Naive thymus-derived CD4-positive, alpha-beta T cell (primary cell): ENCODE data around the gene MRTFA. TPM values are rescaled to one million over a fixed set of nuclear protein-coding genes. Genes with fewer than 3 reads are reported as not detected.

Experiments
- ATAC-seq: fragments of 150-1000 bp; cut with Tn5 transposase; 2 replicates; pipeline ENCODE4 v1.10.0; 2021; ENCODE audit warnings: mild to moderate bottlenecking, moderate library complexity
- CTCF ChIA-PET: fragments of 350-600 bp; sonication (Branson Sonifier 250); formaldehyde crosslinking; loops from one replicate; lab custom pipeline; 2021; ENCODE audit warnings: antibody characterized with exemption; lab: Charles Lee
- POLR2A ChIA-PET: fragments of 350-600 bp; sonication (Branson Sonifier 250); formaldehyde crosslinking; loops from one replicate; lab custom pipeline; 2021; ENCODE audit warnings: antibody characterized with exemption, inconsistent platforms; lab: Charles Lee
- DNase-seq, 9 donors: peaks; one replicate each; pipeline versions ENCODE4 v3.0.0 to v3.0.0-alpha.2; 2020 to 2022; ENCODE audit warnings: mixed read lengths in 1 of 9
- H3K27ac ChIP-seq: one replicate; pipeline ENCODE4 v1.7.0; 2013; ENCODE audit warnings: mild to moderate bottlenecking, low read depth, low read length, moderate library complexity
- H3K27me3 ChIP-seq, 2 donors: one replicate each; pipeline ENCODE4 v1.7.0; 2013; ENCODE audit warnings: low read length in 2 of 2, mild to moderate bottlenecking in 2 of 2, moderate library complexity in 2 of 2; ENCODE audit not compliant: control insufficient read depth in 2 of 2, insufficient read depth in 2 of 2
- H3K36me3 ChIP-seq, 3 experiments: 1 replicate in 2 of 3; 2 replicates in 1 of 3; pipeline ENCODE4 v1.7.0; 2013; ENCODE audit warnings: low read length in 3 of 3, mild to moderate bottlenecking in 3 of 3, moderate library complexity in 1 of 3; ENCODE audit not compliant: insufficient read depth in 3 of 3, control insufficient read depth in 2 of 3
- H3K4me1 ChIP-seq, 2 donors: one replicate each; pipeline ENCODE4 v1.7.0; 2013; ENCODE audit warnings: low read length in 2 of 2, mild to moderate bottlenecking in 2 of 2, moderate library complexity in 1 of 2; ENCODE audit not compliant: control insufficient read depth in 2 of 2, insufficient read depth in 2 of 2
- H3K4me3 ChIP-seq: 2 replicates; pipeline ENCODE4 v1.7.0; 2013; ENCODE audit warnings: mild to moderate bottlenecking, low read length
- H3K9me3 ChIP-seq, 3 experiments: 1 replicate in 2 of 3; 2 replicates in 1 of 3; pipeline ENCODE4 v1.7.0; 2013; ENCODE audit warnings: low read length in 3 of 3; ENCODE audit not compliant: control insufficient read depth in 2 of 3
- H3K27ac Mint-ChIP-seq, 9 donors: one replicate each; pipeline ENCODE4 v1.8.0; 2020 to 2022; ENCODE audit warnings: mixed read lengths in 9 of 9, mild to moderate bottlenecking in 8 of 9, moderate library complexity in 5 of 9, inconsistent platforms in 2 of 9
- H3K27me3 Mint-ChIP-seq, 5 donors: one replicate each; pipeline ENCODE4 v1.8.0; 2021 to 2022; ENCODE audit warnings: mixed read lengths in 5 of 5, mild to moderate bottlenecking in 1 of 5
- H3K36me3 Mint-ChIP-seq, 5 donors: one replicate each; pipeline ENCODE4 v1.8.0; 2020 to 2022; ENCODE audit warnings: mixed read lengths in 5 of 5, mild to moderate bottlenecking in 3 of 5, inconsistent platforms in 1 of 5
- H3K4me1 Mint-ChIP-seq, 7 donors: one replicate each; pipeline ENCODE4 v1.8.0; 2020 to 2022; ENCODE audit warnings: mixed read lengths in 7 of 7, mild to moderate bottlenecking in 3 of 7, inconsistent platforms in 1 of 7
- H3K4me3 Mint-ChIP-seq, 10 donors: one replicate each; pipeline ENCODE4 v1.8.0; 2020 to 2022; ENCODE audit warnings: mild to moderate bottlenecking in 10 of 10, mixed read lengths in 10 of 10, moderate library complexity in 6 of 10, inconsistent platforms in 2 of 10
- H3K9me3 Mint-ChIP-seq, 11 donors: one replicate each; pipeline ENCODE4 v1.8.0; 2020 to 2022; ENCODE audit warnings: mixed read lengths in 11 of 11, mild to moderate bottlenecking in 4 of 11, inconsistent platforms in 1 of 11, moderate library complexity in 1 of 11
- intact Hi-C, 2 donors: fragments of 100-400 bp; cut with micrococcal nuclease; formaldehyde crosslinking; loops; one replicate each; pipeline ENCODE4 v1.15.1; 2023
- polyA plus RNA-seq, 2 donors: library from polyadenylated mRNA; unstranded; fragments of 300-500 nt; fragmentation: Illumina TruSeq; gene quantifications; one replicate each; pipeline ENCODE4 v1.2.3, GENCODE V29; 2021
- total RNA-seq, 6 experiments: library from RNA in 5 of 6; stranded (reverse) in 5 of 6; gene quantifications; 1 replicate in 5 of 6; 2 replicates in 1 of 6; pipeline ENCODE4 v1.2.3 and lab custom pipeline; 2021 to 2026

MRTFA gene
- total and polyA plus RNA-seq, 7 experiments from 2014 or later: 17.6 to 114 (median 81.5) TPM

- H3K4me3 Mint-ChIP-seq: no peak overlapping the region
Measured at GRCh38 chr22:40368836-40369235, 267.7 kb downstream of the MRTFA start.

GRCh38 chr22:40368016-40368415 lies 268.5 kb downstream of the MRTFA start:
- intact Hi-C loops: no loop called here

More at GRCh38 chr22:40368836-40369235, 267.7 kb downstream of the MRTFA start:
- Histone ChIP-seq H3K9me3 (no peaks in the 10 kb centered on the region), H3K4me3 (no peak overlapping the region), H3K27me3 (no peaks in the 10 kb centered on the region), H3K27ac (no peak overlapping the region), H3K4me1 (peaks cover 3 to 14% of the 10 kb centered on the region in 2 donors), H3K36me3 (peaks cover 21 to 52% (median 33%) of the 10 kb centered on the region in 3 experiments)
- H3K9me3 Mint-ChIP-seq: peaks cover 0 to 1% (median 0%) of the 10 kb centered on the region in 11 donors
- peaks cover 17 to 28% (median 23%) of the 10 kb centered on the region in 7 donors for H3K4me1 Mint-ChIP-seq
- ATAC-seq (no peak), DNase-seq (no peak)
- no peaks in the 10 kb centered on the region for H3K27me3 Mint-ChIP-seq
- H3K36me3 Mint-ChIP-seq: peaks cover 8 to 41% (median 33%) of the 10 kb centered on the region in 5 donors
- peak overlapping the region in 4 of 9 donors; percentile 15 to 73 (median 30) for H3K27ac Mint-ChIP-seq
- ChIA-PET POLR2A (interaction anchor here (0.6 to 1.3 kb wide), 3 partner anchors 14 to 324 kb away, joined by 3 read pairs; no protein-coding TSS in a partner anchor), CTCF (no interaction called here)
- intact Hi-C loops: no loop called here

GRCh38 chr22:40367342-40367741 lies 269.2 kb downstream of the MRTFA start:
- ChIA-PET CTCF (interaction anchor here (1.1 to 1.2 kb wide), 2 partner anchors 19 to 41 kb away, joined by 3 read pairs; no protein-coding TSS in a partner anchor), POLR2A (interaction anchor here (0.7 kb wide), 1 partner anchor 40 kb away, joined by 3 read pairs; no protein-coding TSS in a partner anchor)
- DNase-seq (no peak), ATAC-seq (no peak)
- no peak overlapping the region for H3K4me3 Mint-ChIP-seq
- Histone ChIP-seq H3K27me3 (no peaks in the 10 kb centered on the region), H3K36me3 (peaks cover 27 to 67% (median 43%) of the 10 kb centered on the region in 3 experiments), H3K27ac (no peak overlapping the region), H3K9me3 (no peaks in the 10 kb centered on the region), H3K4me3 (no peak overlapping the region), H3K4me1 (peaks cover 3 to 7% of the 10 kb centered on the region in 2 donors)
- H3K4me1 Mint-ChIP-seq: peaks cover 7 to 17% (median 12%) of the 10 kb centered on the region in 7 donors
- H3K36me3 Mint-ChIP-seq: peaks cover 14 to 47% (median 39%) of the 10 kb centered on the region in 5 donors
- intact Hi-C loops: no loop called here
- peak overlapping the region in 3 of 9 donors; percentile 0 to 41 (median 38) for H3K27ac Mint-ChIP-seq
- peaks cover 0 to 2% (median 0%) of the 10 kb centered on the region in 11 donors for H3K9me3 Mint-ChIP-seq
- no peaks in the 10 kb centered on the region for H3K27me3 Mint-ChIP-seq

More at GRCh38 chr22:40368016-40368415, 268.5 kb downstream of the MRTFA start:
- peaks cover 0 to 1% (median 0%) of the 10 kb centered on the region in 11 donors for H3K9me3 Mint-ChIP-seq
- H3K27ac Mint-ChIP-seq: peak overlapping the region in 1 of 9 donors; percentile 41
- ATAC-seq: no peak
- Histone ChIP-seq H3K4me3 (no peak overlapping the region), H3K27ac (no peak overlapping the region), H3K4me1 (peaks cover 3 to 13% of the 10 kb centered on the region in 2 donors), H3K9me3 (no peaks in the 10 kb centered on the region), H3K27me3 (no peaks in the 10 kb centered on the region), H3K36me3 (peaks cover 21 to 60% (median 36%) of the 10 kb centered on the region in 3 experiments)
- H3K27me3 Mint-ChIP-seq: no peaks in the 10 kb centered on the region
- DNase-seq: no peak
- CTCF ChIA-PET: interaction anchor here (1.1 to 1.2 kb wide), 2 partner anchors 20 to 40 kb away, joined by 3 read pairs; no protein-coding TSS in a partner anchor
- peak overlapping the region in 2 of 10 donors; percentile 17 to 33 for H3K4me3 Mint-ChIP-seq
- H3K4me1 Mint-ChIP-seq: peaks cover 12 to 23% (median 17%) of the 10 kb centered on the region in 7 donors
- POLR2A ChIA-PET: interaction anchor here (0.8 to 1.3 kb wide), 3 partner anchors 15 to 323 kb away, joined by 3 to 4 read pairs (median 3); no protein-coding TSS in a partner anchor
- peaks cover 8 to 40% (median 38%) of the 10 kb centered on the region in 5 donors for H3K36me3 Mint-ChIP-seq

- Mint-ChIP-seq H3K27ac (peak overlapping the region in 5 of 9 donors; percentile 14 to 79 (median 24)), H3K9me3 (peaks cover 0 to 1% (median 0%) of the 10 kb centered on the region in 11 donors), H3K4me3 (no peak overlapping the region), H3K4me1 (peaks cover under 1 to 10% (median 6%) of the 10 kb centered on the region in 7 donors), H3K27me3 (no peaks in the 10 kb centered on the region), H3K36me3 (peaks cover 22 to 60% (median 49%) of the 10 kb centered on the region in 5 donors)
- DNase-seq (no peak), ATAC-seq (no peak)
- H3K36me3 ChIP-seq: peaks cover 40 to 80% (median 56%) of the 10 kb centered on the region in 3 experiments
- H3K9me3 ChIP-seq: no peaks in the 10 kb centered on the region
- no peak overlapping the region for H3K27ac ChIP-seq
- POLR2A ChIA-PET: interaction anchor here (1.0 kb wide), 1 partner anchor 49 kb away, joined by 4 read pairs; no protein-coding TSS in a partner anchor
- intact Hi-C loops: no loop called here
- peaks cover 0 to under 1% of the 10 kb centered on the region in 2 donors for H3K4me1 ChIP-seq
- H3K4me3 ChIP-seq: no peak overlapping the region
- no peaks in the 10 kb centered on the region for H3K27me3 ChIP-seq
- CTCF ChIA-PET: no interaction called here
Measured at GRCh38 chr22:40366068-40366467, 270.5 kb downstream of the MRTFA start.

GRCh38 chr22:40364431-40364830 lies 272.1 kb downstream of the MRTFA start:
- H3K4me3 ChIP-seq: no peak overlapping the region
- Mint-ChIP-seq H3K4me1 (peaks cover 0 to 10% (median 6%) of the 10 kb centered on the region in 7 donors), H3K9me3 (peaks cover 0 to 1% (median 0%) of the 10 kb centered on the region in 11 donors), H3K36me3 (peaks cover 22 to 73% (median 55%) of the 10 kb centered on the region in 5 donors), H3K4me3 (no peak overlapping the region), H3K27me3 (no peaks in the 10 kb centered on the region), H3K27ac (peak overlapping the region in 8 of 9 donors; percentile 22 to 72 (median 40))
- no peak overlapping the region for H3K27ac ChIP-seq
- no peak for DNase-seq
- no peak for ATAC-seq
- H3K36me3 ChIP-seq: peaks cover 56 to 90% (median 64%) of the 10 kb centered on the region in 3 experiments
- intact Hi-C loops: no loop called here
- H3K27me3 ChIP-seq: no peaks in the 10 kb centered on the region
- ChIA-PET CTCF (no interaction called here), POLR2A (no interaction called here)
- no peaks in the 10 kb centered on the region for H3K4me1 ChIP-seq
- no peaks in the 10 kb centered on the region for H3K9me3 ChIP-seq

GRCh38 chr22:40363059-40363458 lies 273.5 kb downstream of the MRTFA start:
- Histone ChIP-seq H3K27me3 (no peaks in the 10 kb centered on the region), H3K4me1 (no peaks in the 10 kb centered on the region), H3K27ac (no peak overlapping the region), H3K9me3 (no peaks in the 10 kb centered on the region), H3K36me3 (peaks cover 68 to 100% (median 73%) of the 10 kb centered on the region in 3 experiments), H3K4me3 (no peak overlapping the region)
- Mint-ChIP-seq H3K27me3 (no peaks in the 10 kb centered on the region), H3K27ac (peak overlapping the region in 5 of 9 donors; percentile 17 to 80 (median 68)), H3K9me3 (peaks cover 0 to 1% (median 0%) of the 10 kb centered on the region in 11 donors), H3K36me3 (peaks cover 26 to 84% (median 62%) of the 10 kb centered on the region in 5 donors), H3K4me1 (peaks cover 0 to 11% (median 6%) of the 10 kb centered on the region in 7 donors), H3K4me3 (no peak overlapping the region)
- CTCF ChIA-PET: no interaction called here
- no peak for ATAC-seq
- intact Hi-C loops: no loop called here
- POLR2A ChIA-PET: no interaction called here
- no peak for DNase-seq
